ENCODE results near the gene DOCK1. TPM values are rescaled to one million over a fixed set of nuclear protein-coding genes. Genes with fewer than 3 reads are reported as not detected.

Gene DOCK1
- total RNA-seq, 2 donors from 2014 or later: 64.0 to 65.8 TPM

DNA sequence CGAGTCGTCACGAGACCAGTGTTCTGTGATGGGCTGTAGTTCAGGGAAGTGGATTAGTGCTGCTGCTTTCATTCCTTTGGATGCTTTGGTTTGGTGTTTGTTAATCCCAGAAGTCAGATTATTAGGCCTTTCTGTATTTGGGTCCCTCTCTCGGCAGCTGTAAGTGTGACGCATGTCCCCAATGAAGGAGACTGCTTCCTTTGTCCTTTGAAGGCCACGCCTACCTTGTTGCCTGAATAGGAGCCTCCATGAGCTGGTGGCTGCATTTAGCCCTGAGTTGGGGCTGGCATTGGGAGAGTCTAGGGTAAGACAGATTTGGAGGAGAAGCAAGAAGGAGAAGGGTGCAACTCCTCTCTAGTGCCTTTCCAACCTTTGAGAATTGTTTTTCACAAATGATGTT, 34.5 kb downstream of the DOCK1 start:
- DNase-seq (no peak), ATAC-seq (no peak)
- intact Hi-C loops (cut with DNase I, micrococcal nuclease): no loop called here

DNA sequence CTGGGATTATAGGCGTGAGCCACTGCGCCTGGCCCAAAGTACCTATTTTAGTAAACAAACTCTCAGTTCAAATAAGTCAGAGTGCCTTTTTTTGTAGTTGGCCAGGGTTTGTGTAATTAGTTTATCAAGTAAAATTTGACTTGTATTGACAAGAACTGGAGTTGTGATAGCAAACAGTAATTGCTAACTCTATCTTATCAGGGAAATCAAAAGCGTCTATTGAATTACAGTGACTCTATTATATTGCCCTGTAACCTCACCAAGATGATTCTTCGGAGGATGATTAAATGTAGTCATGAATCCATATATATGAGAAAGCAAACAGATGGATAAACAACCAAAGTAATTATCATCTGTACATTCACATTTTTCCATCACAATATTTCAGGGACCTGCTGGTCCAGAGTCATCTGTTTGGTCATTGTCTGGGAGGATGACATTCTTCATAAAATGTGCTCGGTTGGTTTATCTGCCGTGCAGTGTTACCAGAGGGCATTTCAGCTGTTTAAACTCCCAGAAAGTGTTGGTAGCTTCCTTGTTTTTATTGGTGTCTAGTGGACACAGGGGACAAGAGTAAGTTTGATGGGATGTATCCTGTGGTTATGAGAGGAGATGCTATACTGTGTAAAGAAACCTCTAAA, 35.6 kb downstream of the DOCK1 start:
- ATAC-seq (peak; percentile 62), DNase-seq (no peak)
- intact Hi-C loops (cut with DNase I, micrococcal nuclease): no loop called here

DNA sequence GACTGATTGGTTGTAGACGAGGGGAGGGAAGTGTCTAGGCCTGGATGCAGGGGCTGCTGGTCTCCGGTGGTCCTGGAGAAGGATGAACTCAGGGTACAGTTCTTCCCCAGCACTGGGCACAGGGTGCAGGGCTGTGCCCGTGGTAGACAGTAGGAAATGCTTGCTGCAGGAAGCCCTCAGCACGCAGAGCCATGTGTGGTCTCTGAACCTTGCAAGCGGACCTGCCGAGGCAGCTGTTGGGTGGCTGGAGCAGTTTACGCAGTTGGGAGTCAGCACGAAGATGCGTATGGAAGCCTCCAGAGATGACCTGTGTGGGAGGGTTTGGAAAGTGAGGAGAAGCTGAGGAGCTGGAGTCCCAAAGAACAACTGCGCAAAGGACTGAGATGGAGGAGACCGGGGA, 39.0 kb downstream of the DOCK1 start:
- DNase-seq (no peak), ATAC-seq (no peak)
- intact Hi-C loops (cut with DNase I, micrococcal nuclease): no loop called here

DNA sequence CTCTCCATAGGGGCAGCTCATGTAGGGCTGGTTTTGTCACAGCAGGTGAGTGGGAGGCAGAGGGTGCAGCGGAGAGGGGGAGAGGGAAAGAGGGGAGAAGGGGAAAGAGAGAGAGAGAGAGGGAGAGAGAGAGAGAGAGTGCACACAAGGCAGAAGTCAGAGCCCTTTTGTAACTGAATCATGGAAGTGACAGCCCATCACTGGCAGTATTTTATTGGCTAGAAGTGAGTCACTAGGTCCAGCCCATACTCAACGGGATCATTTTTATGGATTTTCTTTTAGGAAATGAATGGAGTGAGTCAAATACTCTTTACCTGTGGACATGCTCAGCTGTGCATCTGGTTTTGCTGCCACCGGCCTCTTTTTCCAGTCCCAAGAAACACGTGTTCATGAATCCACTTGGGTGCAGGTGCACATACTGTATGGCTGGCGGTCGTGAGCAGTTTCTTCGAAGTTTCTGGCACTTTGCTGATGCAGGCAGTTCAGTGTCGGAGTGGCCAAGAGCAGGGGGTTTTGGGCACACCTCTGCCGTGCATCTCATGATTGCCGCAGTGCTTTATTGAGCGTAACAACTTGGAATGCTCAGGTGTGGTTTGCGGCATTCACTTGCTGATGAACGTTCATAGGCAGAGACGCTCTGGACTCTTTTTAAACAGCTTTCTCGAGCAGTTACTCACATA, 40.3 kb downstream of the DOCK1 start:
- intact Hi-C loops (cut with DNase I, micrococcal nuclease): no loop called here
- no peak for DNase-seq
- ATAC-seq: peak; percentile 77

DNA sequence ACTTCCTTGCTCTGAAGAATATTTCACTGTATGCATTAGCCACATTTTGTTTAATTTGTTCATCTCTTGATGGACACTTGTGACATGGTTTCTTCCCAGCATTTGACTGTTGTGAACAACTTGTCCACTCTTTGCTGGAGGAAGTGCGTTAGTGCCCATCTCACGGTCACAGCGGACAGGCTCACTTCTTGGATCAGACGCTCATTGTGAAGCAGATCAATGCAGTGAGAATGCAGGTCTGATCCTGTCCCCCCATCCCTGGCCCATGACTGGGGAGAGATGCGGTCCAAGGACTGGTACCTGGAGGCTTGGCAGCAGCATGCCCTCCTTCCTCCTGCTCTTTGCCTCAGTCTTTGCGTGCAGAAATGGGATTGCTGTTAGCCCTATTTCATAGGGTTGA, 41.5 kb downstream of the DOCK1 start:
- ATAC-seq: no peak
- intact Hi-C loops (cut with DNase I, micrococcal nuclease): no loop called here
- DNase-seq: no peak

DNA sequence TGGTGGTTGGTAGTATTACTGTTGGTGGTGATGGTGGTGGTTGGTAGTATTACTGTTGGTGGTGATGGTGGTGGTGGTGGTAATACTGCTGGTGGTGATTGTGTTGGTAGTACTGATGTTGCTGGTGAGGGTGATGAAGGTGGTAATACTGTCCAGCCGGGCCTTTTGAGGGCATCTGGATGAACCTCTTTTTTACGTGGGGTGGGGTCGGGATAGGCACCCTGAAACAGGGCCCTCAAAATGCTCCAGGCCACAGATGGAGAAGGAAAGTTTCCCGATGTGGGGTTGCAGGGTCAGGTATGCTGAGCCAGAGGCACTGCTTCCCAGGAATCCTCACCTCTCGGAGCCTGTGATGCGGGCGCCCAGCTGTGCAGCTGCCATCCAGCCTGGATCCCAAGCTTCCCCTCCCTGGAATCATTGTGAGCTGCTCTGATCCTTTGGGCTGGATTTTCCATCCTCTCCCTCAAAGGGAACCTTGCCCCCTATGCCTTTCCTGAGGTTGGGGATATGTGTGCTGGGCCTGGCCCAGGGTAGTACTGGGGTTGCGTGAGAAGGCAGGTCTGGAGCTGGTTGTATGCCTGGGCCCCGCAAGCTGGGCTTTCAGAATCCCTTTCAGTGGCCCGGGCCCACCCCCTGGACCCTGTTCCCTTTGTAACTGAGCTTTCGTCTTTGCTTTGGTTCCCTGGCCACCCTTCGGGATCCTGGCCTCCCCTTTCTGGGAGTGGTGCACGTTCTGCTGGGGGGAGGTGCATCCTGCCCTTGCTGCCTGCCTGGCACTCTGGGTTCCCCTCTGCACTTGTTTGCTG, 43.3 kb downstream of the DOCK1 start:
- ATAC-seq: no peak
- no peak for DNase-seq
- intact Hi-C loops (cut with DNase I, micrococcal nuclease): no loop called here

DNA sequence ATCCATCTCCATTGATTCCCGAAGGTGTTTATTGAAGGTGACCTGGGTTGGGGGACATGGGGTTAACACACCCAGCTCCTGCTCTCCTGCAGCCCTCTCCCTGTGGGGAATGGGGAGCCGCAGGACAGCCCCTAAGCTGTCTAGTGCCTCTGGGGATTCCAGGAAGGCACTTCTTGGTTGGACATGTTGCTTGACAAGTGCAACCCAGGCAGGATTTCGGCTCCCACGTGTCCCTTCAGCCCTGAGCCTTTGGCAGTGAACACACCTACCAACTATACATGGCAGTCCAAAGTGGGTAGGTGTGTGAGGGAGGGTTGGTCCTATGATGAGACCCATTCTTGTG, 43.9 kb downstream of the DOCK1 start:
- intact Hi-C loops (cut with DNase I, micrococcal nuclease): no loop called here
- DNase-seq (no peak), ATAC-seq (no peak)

DNA sequence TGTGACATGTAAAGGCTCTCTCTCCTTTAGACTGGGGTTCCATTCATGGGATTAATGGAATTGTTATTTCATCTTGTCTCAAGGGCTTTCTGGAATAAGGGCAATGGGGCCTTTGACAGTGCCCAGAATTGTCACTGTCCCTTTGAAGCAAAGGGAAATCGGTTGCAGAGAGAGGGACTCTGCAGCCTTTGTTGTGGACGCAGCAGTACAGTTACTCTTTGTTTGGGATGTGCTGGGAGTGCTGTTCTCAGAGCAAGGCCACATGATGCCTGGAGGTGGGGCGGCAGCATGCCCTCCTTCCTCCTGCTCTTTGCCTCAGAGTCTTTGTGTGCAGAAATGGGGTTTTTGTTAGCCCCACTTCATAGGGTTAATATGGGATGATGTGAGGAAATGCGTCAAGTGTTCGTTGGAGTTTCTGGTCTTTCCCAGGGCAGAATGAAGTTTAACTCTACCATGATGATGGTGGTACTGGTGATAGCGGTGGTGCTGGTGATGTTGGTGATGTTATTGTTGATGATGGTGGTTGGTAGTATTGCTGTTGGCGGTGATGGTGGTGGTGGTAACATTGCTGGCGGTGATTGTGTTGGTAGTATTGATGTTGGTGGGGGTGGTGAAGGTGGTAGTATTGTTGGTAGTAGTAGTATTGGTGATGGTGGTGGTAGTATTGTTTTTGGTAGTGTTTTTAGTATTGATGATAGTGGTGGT, 45.3 kb downstream of the DOCK1 start:
- intact Hi-C loops (cut with DNase I, micrococcal nuclease): no loop called here
- ATAC-seq (no peak), DNase-seq (no peak)

DNA sequence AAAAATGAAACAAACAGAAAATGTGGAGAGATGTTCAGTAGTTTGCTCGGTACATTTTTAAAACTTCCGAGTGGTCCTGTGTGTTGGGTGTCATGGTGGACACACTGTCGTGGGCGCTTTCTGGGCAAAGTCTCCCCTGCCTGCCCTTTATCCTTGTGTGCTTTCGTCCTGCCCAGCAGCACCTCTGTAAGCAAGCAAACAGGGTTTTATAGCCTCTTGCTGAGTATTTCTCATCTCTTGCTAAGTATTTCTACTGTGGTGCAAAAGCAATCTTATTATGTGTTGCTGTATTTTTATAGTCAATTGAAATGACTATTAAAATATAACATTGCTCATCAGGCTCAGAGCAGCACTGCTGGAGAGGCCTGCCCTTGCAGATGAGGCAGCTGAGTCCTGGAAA, 48.7 kb downstream of the DOCK1 start:
- intact Hi-C loops (cut with DNase I, micrococcal nuclease): no loop called here
- DNase-seq (no peak), ATAC-seq (peak; percentile 80)

DNA sequence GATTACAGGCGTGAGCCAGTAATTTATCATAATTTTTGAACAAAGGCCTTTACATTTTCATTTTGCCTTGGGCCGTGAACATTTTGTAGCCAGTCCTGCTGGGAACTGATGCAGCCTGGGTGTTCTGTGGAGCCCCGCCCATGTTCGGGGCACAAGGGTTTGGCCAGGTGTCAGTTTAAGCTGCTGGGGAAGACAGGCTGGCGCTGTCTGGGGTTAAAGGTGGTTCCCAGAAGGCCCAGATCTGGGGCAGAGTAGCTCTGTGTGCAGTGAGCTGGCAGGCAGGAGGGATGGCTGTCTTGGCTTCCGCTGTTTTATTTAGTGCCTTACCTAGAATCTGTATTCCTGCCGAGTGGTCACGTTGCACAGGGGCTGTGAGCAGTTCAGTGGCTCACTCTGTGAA, 50.2 kb downstream of the DOCK1 start:
- peak; percentile 65 for ATAC-seq
- intact Hi-C loops (cut with DNase I, micrococcal nuclease): no loop called here
- DNase-seq: no peak

DNA sequence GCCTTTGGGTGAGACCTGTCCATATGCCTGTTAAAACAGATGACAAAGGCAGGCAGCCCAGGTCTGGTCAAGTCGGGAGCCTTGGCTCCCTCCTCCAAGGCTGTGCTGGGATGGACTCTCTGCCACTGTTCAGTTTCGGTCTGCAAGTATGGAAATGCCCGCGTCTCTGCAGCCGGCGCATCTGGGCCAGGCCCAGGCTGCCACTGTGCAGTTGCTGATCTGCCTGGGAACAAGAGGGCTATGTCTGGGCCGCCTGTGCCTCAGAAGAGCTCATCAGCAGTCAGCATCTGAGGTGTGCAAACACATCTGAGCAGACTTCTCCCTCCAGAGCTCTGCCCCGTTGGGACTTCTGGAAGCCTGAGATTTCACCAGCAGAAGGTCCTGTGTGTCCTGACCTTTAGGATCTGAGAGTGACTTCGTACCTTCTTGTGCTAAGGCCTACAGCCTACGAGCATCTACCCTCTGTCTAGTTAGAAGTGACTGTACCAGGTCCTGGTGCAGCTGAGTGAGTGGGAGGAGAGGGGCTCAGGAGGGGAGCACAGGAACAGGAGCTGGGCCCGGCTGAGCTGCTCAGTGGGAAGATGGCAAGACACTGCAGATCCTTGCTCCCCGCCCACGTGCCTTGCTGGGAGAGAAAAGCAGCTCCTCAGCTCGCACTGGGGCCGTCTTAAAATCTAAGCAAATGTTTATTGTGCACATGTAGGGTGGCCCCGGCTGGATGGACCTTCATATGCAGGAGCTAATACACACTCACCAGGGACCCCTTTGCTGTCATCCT, 50.9 kb downstream of the DOCK1 start:
- ATAC-seq: no peak
- intact Hi-C loops (cut with DNase I, micrococcal nuclease): no loop called here

DNA sequence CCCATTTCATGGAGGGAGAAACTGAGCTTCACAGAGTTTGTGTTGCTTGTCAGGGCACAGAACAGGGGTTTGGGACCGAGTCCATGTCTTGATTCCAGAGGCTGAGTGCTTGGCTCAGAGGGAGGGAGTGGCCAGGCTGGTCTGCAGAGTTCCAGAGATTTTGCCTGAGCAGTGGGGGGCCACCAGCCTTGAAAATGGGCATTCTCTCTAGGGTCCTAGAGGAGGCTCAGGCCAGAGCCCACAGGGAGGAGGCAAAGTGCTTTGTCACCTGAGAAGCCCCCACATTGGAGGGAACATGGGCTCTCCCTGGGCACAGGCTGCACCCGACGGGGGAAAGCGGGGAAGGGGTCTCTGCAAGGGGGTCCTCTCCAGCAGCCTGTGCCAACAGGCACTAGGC, 51.5 kb downstream of the DOCK1 start:
- intact Hi-C loops (cut with DNase I, micrococcal nuclease): no loop called here
- ATAC-seq (no peak), DNase-seq (no peak)

More for the DNA sequence above, 50.9 kb downstream of the DOCK1 start:
- DNase-seq: no peak

DNA sequence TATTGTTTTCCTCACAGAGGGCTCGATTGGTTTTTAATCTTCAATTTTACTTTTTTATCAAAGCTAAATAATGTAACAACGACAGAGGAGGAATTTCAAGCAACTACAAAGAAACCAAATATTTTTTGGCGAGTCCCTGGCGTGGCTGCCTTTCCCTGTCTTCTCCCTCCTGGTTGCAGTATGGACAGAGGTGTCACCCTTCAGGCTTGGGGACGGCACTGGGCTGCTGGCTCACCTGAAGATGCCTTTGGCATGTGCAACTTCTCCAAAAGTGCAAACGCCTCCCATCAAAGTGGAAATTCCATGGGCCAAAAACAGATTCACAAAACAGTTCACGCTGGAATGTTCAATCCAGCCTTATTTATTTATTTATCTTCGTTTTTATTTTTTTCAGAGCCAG, 51.9 kb downstream of the DOCK1 start:
- intact Hi-C loops (cut with DNase I, micrococcal nuclease): no loop called here
- ATAC-seq: no peak

DNA sequence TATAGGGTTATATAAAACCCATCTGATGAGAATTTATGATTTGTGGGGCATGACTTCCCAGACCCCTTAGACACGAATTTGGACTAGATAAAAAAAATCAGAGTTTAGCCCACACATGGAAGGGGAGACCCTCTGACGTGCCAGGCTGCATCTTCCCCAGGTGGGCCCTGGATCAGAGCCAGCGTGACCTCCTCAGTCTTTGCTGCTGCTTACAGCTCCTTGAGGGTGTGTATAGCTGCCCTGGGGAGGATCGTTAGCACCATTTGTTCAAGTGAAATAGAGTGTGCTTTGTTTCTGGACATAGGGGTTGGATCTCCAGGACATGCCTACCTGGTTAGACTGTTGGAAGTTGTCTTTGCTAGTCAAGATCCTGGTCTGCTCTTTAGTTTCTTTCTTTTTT, 54.2 kb downstream of the DOCK1 start:
- ATAC-seq (no peak), DNase-seq (no peak)
- intact Hi-C loops (cut with DNase I, micrococcal nuclease): no loop called here

More for the DNA sequence above, 51.9 kb downstream of the DOCK1 start:
- no peak for DNase-seq

DNA sequence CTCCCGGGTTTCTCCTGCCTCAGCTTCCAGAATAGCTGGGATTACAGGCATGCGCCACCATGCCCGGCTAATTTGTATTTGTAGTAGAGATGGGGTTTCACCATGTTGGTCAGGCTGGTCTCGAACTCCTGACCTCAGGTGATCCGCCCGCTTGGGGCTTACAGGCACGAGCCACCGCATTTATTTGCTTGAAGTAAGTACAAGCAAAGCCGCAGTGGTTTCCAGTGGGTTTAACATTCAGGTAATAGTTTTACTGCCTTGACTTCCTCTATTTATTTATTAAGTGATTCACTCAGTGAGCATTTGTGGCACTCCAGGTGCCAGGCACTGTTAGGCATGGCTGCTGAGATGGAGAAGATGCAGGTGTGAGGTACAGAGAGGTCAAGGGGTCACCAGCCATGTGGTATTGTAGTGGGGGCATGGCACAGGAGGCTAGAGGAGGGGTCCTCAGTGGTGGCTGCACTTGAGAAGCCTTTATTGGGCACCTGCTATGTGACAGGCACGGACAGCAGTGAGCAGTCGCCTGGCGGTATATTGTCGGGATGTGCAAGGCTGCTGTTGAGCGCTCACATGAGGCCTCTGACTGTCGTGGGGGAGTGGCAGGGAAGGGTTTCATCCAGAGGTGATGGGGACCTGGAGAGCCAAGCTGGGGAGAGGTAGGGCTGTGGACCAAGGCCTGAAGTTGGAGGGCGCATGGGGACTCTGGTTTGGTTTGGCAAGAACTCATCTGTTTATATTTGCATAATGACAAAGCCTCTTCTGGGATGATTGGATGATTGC, 54.9 kb downstream of the DOCK1 start:
- ATAC-seq (no peak), DNase-seq (no peak)
- intact Hi-C loops (cut with DNase I, micrococcal nuclease): no loop called here

DNA sequence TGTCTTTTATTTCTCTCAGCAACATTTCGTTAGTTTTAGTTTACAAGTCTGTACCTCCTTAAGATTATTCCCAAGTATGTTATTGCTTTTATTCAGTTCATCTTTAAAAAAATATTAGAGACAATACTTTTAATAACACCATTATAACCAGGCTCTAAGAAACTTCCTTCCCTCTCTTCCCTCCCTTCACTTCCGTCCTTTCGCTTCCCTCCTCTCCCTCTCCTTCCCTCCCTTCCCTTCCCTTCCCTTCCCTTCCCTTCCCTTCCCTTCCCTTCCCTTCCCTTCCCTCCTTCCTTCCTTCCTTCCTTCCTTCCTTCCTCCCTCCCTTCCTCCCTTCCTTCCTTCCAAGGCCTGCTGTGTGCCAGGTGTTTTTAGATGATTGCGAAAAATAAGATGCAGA, 58.1 kb downstream of the DOCK1 start:
- intact Hi-C loops (cut with DNase I, micrococcal nuclease): no loop called here
- DNase-seq (no peak), ATAC-seq (no peak)

DNA sequence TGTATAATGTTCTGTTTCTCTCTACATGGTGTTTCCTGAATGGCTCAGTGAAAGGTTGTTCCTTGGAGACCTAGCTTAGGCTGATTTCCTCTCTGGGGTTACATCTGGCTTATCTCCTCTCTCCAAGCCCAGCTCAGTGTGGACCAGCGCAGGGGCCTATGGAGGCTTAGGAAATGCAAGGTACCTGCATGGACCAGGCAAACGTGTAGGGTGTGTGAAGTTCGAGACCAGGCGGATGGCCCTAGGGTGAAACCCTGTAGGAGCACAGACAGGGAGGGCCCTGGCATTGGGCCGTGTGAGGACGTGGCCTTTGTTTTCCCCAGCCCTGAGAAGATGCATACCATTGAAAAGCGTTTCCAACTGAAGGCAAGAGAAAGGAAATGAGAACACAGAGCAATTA, 59.0 kb downstream of the DOCK1 start:
- intact Hi-C loops (cut with DNase I, micrococcal nuclease): no loop called here
- DNase-seq (no peak), ATAC-seq (no peak)

DNA sequence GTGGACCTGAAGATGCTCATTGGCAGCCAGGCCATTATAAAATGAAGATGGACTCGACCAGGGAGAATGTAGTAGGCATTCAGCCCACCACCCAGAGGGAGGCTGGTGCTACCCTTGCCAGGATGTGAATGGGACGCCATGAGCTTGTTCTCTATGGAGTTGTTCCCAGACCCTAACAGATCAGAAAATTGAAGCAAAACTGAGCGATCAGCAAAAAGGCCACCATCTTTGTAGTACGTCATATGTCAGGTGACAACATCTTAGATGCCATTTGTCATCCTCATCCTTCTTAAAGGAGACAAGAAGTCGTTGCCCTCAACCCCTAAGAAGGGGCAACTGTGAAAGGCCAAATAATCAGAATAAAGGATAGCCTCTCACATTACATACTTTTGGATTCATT, 61.7 kb downstream of the DOCK1 start:
- DNase-seq (no peak), ATAC-seq (no peak)
- intact Hi-C loops (cut with DNase I, micrococcal nuclease): no loop called here
